ENCODE measurements around the gene NDFIP2. TPM values are rescaled to one million over a fixed set of nuclear protein-coding genes. Genes with fewer than 3 reads are reported as not detected.

NDFIP2 gene, protein sequence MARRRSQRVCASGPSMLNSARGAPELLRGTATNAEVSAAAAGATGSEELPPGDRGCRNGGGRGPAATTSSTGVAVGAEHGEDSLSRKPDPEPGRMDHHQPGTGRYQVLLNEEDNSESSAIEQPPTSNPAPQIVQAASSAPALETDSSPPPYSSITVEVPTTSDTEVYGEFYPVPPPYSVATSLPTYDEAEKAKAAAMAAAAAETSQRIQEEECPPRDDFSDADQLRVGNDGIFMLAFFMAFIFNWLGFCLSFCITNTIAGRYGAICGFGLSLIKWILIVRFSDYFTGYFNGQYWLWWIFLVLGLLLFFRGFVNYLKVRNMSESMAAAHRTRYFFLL
- 100 to 1,000 TPM; 121 TPM for total RNA-seq

DNA sequence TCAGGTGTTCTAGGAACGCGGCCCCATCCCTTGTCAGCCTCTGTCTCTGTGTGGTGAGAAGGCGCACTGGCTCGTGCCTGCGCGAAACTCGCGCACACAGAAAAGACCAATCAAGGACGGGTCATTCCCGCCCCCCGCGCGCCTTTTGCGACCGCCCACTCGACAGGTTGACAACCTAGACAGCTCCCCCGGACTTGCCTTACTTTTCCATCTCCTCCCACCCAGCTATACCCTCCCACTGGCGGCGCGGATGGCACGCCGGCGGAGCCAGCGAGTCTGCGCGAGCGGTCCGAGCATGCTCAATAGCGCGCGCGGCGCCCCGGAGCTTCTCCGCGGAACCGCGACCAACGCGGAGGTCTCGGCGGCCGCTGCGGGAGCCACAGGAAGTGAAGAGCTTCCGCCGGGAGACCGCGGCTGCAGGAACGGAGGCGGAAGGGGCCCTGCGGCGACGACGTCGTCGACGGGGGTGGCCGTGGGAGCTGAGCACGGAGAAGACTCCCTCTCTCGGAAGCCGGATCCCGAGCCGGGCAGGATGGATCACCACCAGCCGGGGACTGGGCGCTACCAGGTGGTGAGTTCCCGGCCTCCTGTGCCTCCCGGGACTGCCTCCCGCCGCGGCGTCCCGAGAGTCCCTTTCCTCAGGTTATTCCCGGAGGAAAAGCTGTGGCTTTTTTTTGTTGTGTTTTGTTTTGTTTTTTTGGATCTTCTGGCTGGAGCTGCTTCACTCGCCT, at the start of gene NDFIP2:
TSS of gene NDFIP2 (plus strand) at position 202 of the 731 bp plus-strand sequence. CDS start at position 251, 49 bp downstream.
- CTCF ChIA-PET: interaction anchor here (0.7 to 1.6 kb wide), 13 partner anchors 20 to 95 kb away, joined by 3 to 9 read pairs (median 4); partner anchors contain the start of gene RBM26
- POLR2A ChIA-PET: interaction anchor here (0.7 to 4.1 kb wide), 14 partner anchors 11 to 95 kb away, joined by 3 to 34 read pairs (median 6); partner anchors contain the start of gene RBM26

DNA sequence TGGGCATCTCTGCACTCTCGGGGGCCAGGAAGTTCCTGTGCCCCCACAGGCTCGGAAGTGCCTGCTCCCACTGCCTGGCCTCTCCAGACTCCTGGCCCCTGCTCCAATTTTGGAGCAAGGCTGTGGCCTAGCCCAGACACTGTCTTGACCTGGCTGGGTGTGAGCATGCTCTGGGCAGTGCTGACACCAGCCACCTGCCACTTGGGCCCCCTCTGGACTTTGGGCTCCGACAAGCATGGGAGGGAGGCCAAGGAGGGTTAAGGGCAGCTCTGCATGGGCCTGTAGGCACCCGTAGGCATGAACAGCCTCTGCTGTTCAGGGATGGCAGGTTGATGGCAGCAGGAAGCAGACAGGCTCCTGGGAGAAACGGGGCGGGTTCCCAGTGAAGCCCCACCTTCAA, 48.9 kb upstream of the NDFIP2 start:
- ChIA-PET POLR2A (no interaction called here), CTCF (interaction anchor here (1.3 kb wide), 1 partner anchor 110 kb away, joined by 3 read pairs; no protein-coding TSS in a partner anchor)

DNA sequence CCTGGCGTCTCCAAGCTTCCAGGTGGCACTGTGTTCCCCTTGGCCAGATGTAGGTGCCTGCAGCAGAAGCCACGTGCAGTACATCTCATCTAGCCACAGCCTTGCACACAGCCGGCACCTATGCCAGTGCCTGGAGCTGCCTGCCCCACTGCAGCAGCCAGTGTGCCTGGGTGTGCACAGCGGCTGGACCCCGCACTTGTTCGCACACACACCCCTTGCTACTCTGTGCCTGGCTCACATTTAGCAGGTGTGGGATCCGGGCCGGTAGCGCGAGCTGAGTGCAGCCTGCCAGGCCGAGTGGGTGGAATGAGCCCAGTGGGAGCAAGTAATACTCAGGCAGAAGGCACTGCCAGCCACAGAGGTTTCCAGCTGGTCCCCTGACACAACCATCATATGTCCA, 48.0 kb upstream of the NDFIP2 start:
- CTCF ChIA-PET: interaction anchor here (1.3 kb wide), 1 partner anchor 109 kb away, joined by 3 read pairs; no protein-coding TSS in a partner anchor
- POLR2A ChIA-PET: no interaction called here

DNA sequence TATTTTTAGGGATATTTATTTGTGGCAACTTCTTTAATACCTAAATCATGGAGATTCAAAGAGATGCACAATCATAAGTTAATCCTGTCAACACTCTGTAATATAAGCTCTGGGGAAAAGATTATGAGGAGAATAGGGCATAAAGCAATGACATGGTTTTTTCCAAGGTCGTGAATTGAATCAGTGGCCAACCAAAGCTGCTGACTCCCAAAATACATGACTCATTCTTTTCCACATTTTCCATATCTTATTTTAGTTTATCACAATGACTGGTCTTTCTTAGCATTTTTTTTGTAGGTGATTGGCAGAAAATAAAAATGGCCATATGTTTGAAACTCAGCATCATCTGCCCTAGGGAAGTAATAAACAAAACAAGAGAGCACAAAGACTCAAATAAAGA, 46.4 kb upstream of the NDFIP2 start:
- ChIA-PET POLR2A (no interaction called here), CTCF (no interaction called here)

DNA sequence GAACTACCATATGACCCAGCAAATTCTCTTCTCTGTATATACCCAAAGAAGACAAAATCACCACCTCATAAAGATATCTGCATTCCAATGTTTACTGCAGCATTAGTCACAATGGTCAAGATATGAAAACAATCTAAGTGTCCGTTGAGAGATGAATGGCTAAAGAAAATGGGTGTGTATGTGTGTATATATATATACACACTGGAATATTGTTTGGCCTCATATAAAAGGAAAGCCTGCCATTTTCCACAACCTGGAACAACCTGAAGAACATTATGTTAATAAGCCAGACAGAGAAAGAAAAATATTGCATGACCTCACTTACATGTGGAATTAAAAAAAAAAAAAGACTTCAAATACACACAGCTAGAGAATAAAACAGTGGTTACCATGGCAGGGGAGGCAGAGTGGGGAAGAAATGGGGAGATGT, 45.4 kb upstream of the NDFIP2 start:
- ChIA-PET POLR2A (no interaction called here), CTCF (no interaction called here)

DNA sequence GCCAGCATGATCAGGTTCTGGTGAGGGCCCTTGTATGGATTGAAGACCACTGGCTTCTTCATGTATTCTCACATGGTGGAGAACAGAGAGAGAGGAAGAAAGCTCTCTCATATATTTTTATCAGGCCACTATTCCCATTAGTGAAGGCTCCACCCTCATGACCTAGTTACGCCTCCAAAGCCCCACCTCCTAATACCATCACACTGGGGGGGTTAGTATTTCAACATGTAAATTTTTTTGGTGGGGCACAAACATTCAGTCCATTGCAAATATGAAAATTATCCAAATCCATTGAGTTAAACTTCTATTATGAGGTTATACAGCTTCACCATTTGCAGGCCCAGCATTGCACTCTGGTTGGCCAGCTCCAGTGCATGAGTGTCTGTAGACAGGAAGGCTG, 41.7 kb upstream of the NDFIP2 start:
- ChIA-PET POLR2A (no interaction called here), CTCF (no interaction called here)

DNA sequence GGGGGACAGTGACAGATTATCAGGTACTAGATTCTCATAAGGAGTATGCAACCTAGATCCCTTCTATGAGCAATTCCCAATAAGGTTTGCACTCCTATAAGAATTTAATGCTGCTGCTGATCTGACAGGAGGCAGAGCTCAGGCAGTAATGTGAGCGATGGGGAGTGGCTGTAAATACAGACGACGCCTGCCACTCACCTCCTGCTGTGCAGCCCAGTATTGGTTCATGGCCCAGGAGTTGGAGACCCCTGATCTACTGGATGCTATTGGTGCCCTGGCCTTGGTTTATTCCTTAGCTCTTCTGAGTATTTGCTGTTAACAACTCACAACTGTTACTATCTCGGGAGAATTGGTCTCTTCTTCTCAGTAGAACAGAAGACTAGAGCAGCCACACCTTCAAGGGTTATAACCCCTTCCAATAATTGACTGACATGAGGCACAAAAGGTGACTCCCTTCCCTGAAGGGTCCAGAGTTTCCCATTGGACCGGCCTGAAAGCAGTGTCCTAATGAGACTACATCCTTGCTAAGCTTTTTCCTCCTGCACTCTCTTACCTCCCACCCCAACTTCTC, 39.9 kb upstream of the NDFIP2 start:
- POLR2A ChIA-PET: no interaction called here

DNA sequence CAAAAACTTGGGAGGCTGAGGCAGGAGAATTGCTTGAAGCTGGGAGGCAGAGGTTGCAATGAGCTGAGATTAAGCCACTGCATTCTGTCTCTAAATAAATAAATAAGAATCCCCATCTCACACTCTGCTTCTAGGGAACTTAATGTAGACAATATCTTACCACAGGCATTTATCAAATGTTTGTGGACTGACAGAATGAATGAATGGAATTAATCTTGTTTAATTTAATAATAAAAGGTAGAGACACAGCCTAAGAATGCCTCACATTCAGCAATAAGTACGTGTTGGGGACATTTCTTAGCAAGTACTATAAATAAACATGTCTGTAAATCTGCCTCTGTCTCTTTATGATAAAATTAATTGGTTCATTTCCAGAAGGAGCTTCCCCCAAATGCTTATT, 38.7 kb upstream of the NDFIP2 start:
- ChIA-PET POLR2A (no interaction called here), CTCF (no interaction called here)

More for the DNA sequence above, 39.9 kb upstream of the NDFIP2 start:
- CTCF ChIA-PET: interaction anchor here (1.2 kb wide), 1 partner anchor 101 kb away, joined by 3 read pairs; no protein-coding TSS in a partner anchor

DNA sequence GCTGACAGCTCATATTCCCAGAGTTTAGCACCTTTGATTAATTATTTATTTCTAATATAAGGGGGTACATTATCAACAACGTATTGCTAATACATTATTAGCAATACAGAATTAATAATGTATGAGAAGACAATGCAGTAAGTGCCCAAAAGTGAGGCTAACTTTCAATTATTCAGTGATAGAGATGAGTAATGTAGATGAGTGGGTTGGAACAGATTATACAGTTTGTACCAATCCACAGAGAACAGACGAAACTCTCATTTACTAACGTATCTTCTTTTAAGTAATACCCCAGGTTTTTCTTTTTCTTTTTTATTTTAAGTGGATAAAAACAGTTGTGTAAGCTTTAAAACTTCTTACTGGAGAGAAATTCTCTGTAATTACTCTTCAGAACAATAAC, 38.2 kb upstream of the NDFIP2 start:
- ChIA-PET CTCF (no interaction called here), POLR2A (interaction anchor here (0.7 kb wide), 1 partner anchor 74 kb away, joined by 7 read pairs; no protein-coding TSS in a partner anchor)

DNA sequence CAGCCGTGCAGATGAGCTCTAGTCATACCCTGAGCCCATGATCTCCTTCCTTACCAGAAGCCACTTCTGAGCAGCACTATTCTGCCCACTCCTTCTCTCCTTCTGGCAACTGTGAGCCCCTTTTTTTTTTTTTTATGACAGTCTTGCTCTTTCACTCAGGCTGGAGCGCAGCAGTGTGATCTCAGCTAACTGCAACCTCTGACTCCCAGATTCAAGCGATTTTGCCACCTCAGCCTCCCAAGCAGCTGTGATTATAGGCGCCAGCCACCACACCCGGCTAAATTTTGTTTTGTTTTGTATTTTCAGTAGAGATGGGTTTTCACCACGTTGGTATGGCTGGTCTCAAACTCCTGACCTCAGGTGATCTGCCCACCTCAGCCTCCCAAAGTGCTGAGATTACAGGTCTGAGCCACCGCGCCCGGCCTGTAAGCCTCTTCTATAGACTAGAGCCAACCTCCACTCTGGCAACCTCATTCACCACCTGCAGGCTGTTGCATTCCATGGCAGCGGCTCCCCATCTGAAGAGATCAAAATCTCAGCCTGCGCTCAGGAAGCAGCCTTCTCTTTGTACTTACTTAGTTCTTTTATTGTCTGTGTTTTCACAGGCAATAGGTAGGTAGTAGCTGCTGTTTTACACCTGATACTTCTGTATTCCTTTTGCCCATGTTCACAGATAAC, 34.8 kb upstream of the NDFIP2 start:
- ChIA-PET CTCF (interaction anchor here (0.8 to 2.3 kb wide), 4 partner anchors 8 to 96 kb away, joined by 3 to 7 read pairs (median 4); no protein-coding TSS in a partner anchor), POLR2A (interaction anchor here (1.8 kb wide), 1 partner anchor 35 kb away, joined by 6 read pairs; the partner anchor contains the start of gene NDFIP2)

DNA sequence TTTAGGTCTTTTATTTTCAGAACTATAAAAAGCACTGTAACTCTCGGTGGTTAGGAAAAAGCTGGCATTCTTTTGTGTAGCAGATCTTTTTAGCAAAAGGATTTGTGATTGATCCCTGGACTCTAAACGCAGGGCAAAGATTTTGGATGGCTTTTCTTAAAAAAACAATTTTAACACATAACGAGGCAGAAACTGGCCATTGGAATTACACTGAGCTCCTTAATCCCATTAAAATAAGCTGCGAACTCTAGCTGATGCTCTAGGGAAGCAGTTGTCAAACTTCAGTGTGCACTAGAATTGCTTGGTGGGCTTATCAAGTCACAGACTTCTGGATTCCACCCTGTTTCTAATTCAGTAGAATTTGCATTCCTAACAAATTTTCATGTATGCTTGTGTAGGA, 33.8 kb upstream of the NDFIP2 start:
- ChIA-PET CTCF (interaction anchor here (1.1 to 2.3 kb wide), 2 partner anchors 24 to 34 kb away, joined by 3 to 7 read pairs; no protein-coding TSS in a partner anchor), POLR2A (interaction anchor here (1.8 kb wide), 1 partner anchor 34 kb away, joined by 6 read pairs; the partner anchor contains the start of gene NDFIP2)

DNA sequence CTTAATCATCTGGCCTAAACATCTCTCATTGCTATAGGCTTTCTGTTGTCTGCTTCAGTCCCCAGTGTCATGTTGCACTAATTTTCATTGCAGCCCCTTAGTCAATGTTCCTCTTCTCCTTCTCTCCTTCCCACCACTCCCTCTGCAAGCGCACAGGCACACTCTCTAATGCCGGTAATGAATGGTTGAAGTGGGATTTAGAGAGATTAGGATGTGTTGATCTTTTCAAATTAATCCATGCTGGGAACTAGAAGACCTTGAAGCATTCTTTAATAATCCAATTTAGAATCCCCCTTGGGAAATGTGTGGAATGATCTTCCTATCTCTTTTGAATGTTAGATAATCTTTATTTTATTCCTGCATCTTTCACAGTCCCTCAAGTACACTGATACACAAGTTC, 33.2 kb upstream of the NDFIP2 start:
- ChIA-PET POLR2A (no interaction called here), CTCF (interaction anchor here (1.1 kb wide), 1 partner anchor 25 kb away, joined by 3 read pairs; no protein-coding TSS in a partner anchor)

DNA sequence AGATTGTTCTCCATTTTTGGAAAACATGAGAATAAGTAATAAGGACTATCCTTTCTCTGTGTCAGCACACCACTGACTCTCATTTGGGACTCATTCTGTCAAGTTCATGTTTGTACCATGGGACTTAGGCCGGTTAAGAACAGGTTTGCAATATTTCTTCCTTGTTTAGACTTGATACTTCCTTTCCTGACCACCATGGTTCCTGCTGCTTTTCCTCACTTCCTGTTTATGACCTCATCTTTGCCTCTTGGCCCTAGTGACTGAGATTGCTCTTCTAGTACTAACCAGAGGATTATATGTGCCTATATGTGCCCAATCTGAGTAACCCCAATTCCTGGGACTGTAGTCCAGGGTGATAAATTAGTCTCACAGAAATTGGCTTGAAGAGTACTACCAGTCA, 32.5 kb upstream of the NDFIP2 start:
- ChIA-PET POLR2A (no interaction called here), CTCF (no interaction called here)

DNA sequence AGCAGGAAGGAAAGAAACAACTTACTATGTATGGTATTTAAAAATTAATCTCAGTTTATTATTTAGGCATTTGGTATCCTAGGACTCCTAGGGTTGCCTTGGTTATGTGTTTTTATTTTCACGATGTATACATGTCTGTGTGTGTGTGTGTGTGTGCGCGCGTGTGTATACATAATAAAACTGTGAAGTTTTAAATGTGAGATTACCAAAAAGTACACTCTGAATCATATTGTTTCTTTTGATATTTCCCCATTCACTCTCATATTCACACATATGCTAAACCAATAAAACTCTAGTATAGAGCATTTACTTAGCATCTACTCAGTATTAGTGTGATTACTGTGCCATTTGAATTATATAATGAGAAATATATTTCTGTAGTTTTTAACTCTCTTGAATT, 30.8 kb upstream of the NDFIP2 start:
- CTCF ChIA-PET: interaction anchor here (0.5 kb wide), 1 partner anchor 21 kb away, joined by 4 read pairs; no protein-coding TSS in a partner anchor

DNA sequence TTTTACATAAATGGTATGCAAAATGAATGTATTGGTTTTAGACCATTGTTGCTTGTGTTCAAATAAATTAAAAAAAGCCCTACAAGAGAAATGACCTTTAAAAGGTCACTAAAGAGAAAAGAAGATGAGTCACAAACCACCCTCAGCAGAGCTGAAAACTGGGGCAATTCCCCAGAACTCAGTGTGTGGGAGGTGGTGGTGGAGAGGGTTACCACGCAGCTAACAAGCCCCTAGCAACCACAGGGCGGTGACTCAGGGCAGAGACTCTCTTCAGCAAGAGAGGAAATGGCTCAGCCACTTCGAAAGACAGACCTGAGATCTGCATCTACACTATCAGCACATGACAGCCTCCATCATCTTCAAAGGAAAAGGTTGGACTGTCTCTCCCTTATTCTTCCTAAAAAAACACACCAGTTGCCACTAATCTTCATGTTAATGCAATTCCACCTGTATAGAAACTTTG, 29.4 kb upstream of the NDFIP2 start:
- CTCF ChIA-PET: interaction anchor here (1.0 to 1.9 kb wide), 3 partner anchors 27 to 50 kb away, joined by 3 to 7 read pairs (median 3); partner anchors contain the start of gene NDFIP2
- POLR2A ChIA-PET: interaction anchor here (1.2 to 2.2 kb wide), 3 partner anchors 31 to 46 kb away, joined by 3 to 34 read pairs (median 3); partner anchors contain the start of genes NDFIP2 and RBM26

More for the DNA sequence above, 30.8 kb upstream of the NDFIP2 start:
- POLR2A ChIA-PET: interaction anchor here (1.0 kb wide), 1 partner anchor 31 kb away, joined by 3 read pairs; the partner anchor contains the start of gene NDFIP2

DNA sequence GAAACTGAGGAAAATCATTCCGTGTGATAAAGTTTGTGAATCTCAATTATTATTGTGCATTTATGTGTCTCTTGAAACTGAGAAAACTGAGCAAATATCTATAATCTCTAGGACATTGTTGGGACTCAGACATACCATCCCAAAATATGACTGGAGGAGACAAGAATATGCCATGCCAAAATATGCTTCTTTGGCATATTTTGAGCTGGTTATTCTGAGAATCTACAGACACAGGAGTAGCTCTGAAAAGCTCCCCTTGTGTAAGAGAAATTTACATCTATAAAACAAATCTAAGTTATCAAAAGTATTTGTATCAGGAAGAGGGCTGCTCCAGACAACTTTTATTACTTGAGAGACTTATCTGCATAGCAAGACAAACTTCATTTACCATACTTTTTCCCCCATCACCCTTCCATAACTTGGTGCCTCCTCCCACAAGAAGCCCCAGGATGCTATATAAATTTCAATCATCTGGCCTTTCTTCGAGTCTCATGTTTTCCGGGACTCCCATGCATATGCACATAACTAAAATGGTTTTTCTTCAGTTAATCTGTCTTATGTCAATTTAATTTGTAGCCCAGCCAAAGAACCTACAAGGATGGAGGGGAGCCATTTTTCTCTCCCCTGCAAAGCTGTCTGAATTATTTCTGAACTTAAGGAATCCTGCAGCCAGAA, 28.6 kb upstream of the NDFIP2 start:
- POLR2A ChIA-PET: interaction anchor here (1.2 to 2.2 kb wide), 3 partner anchors 30 to 46 kb away, joined by 3 to 34 read pairs (median 3); partner anchors contain the start of genes NDFIP2 and RBM26
- CTCF ChIA-PET: interaction anchor here (1.7 to 1.9 kb wide), 2 partner anchors 29 to 50 kb away, joined by 3 to 7 read pairs; partner anchors contain the start of gene NDFIP2

DNA sequence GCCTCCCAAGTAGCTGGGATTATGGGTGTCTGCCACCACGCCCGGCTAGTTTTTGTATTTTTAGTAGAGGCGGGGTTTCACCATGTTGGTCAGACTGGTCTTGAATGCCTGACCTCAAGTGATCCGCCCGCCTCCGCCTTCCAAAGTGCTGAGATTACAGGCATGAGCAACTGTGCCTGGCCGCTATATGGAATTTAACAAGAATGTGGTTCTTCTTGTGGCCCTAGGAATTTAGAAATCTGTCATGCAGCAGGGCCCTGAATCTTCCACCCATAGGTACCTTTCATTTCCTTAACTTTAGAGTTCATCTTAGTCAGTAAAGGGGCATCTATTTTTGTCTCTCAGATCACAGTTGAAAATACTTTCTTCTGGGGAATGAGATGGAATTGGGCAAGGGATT, 25.6 kb upstream of the NDFIP2 start:
- POLR2A ChIA-PET: no interaction called here

DNA sequence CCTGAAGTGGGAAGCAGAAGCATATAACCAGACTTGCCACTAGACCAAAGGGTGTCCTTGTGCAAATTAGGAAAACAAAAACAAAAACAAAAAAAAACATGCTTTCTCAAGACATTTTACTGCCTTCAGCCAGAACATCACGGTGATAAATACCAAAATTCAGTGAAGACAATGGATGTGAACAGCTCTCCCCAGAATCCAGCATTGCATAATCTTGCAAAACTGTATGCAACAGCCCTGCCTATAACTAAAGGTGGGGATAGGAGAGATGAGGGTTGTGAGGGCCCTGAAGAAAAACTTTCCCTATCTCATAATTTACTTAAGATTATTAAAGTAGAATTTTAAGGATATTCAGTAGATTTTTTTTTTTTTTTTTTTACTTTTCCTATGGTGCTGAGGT, 24.9 kb upstream of the NDFIP2 start:
- ChIA-PET CTCF (interaction anchor here (0.9 kb wide), 1 partner anchor 29 kb away, joined by 5 read pairs; no protein-coding TSS in a partner anchor), POLR2A (interaction anchor here (1.2 to 1.4 kb wide), 2 partner anchors 25 to 27 kb away, joined by 3 to 24 read pairs; partner anchors contain the start of gene NDFIP2)

More for the DNA sequence above, 25.6 kb upstream of the NDFIP2 start:
- CTCF ChIA-PET: interaction anchor here (1.2 to 1.5 kb wide), 2 partner anchors 10 to 50 kb away, joined by 3 to 4 read pairs; partner anchors contain the start of gene RBM26
